Lower leg skin (tissue), 3 donors: ENCODE measurements around the gene KRI1.

ENCODE experiments used
- POLR2A ChIP-seq, 2 donors: fragments of 450-650 bp; IDR thresholded peaks; one replicate each; pipeline ENCODE4 v1.6.1; 2016 to 2017; ENCODE audit warnings: antibody characterized with exemption in 2 of 2, mild to moderate bottlenecking in 1 of 2, moderate library complexity in 1 of 2
- TF ChIP-seq, protein P1 (sequence below), 3 donors: fragments of 450-650 bp; IDR thresholded peaks; one replicate each; pipeline ENCODE4 v1.5.1; 2016; ENCODE audit warnings: antibody characterized with exemption in 3 of 3, mild to moderate bottlenecking in 3 of 3, moderate library complexity in 2 of 3

DNA sequence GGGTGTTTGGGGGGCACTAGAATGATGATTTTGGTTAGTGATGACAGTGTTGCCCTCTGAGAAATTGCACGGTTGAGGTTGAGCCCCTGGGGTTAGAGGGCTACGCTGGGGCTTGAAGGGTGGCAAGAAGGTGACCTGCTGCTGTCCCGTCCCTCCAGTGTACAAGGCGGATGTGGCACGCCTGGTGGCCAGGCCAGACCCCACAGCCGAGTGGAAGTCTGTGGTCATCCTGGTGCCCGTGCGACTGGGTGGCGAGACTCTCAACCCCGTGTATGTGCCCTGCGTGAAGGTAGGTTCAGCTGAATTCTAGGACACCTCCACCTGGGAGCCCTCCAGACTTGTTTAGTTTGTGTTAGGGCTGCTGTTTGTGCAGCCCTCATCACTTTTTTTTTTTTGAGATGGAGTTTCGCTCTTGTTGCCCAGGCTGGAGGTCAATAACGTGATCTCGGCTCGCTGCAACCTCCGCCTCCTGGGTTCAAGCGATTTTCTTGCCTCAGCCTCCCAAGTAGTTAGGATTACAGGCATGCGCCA, 17.0 kb downstream of the KRI1 start:
- TF ChIP-seq POLR2A (IDR thresholded peaks at IDR 0.05) = no peak
- TF ChIP-seq, protein P1, sequence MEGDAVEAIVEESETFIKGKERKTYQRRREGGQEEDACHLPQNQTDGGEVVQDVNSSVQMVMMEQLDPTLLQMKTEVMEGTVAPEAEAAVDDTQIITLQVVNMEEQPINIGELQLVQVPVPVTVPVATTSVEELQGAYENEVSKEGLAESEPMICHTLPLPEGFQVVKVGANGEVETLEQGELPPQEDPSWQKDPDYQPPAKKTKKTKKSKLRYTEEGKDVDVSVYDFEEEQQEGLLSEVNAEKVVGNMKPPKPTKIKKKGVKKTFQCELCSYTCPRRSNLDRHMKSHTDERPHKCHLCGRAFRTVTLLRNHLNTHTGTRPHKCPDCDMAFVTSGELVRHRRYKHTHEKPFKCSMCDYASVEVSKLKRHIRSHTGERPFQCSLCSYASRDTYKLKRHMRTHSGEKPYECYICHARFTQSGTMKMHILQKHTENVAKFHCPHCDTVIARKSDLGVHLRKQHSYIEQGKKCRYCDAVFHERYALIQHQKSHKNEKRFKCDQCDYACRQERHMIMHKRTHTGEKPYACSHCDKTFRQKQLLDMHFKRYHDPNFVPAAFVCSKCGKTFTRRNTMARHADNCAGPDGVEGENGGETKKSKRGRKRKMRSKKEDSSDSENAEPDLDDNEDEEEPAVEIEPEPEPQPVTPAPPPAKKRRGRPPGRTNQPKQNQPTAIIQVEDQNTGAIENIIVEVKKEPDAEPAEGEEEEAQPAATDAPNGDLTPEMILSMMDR (IDR thresholded peaks at IDR 0.05) = no peak
